Right atrium auricular region (tissue), 2 donors: ENCODE measurements around the gene SYTL1. TPM values are rescaled to one million over a fixed set of nuclear protein-coding genes. Genes with fewer than 3 reads are reported as not detected.
A peak's percentile ranks its signal among the peaks of the same experiment; 100 is the strongest.

Experiments used
- DNase-seq: peaks from one replicate; pipeline ENCODE4 v3.0.0-alpha.2; 2019; ENCODE audit warnings: low spot score
- H3K27ac ChIP-seq, 2 donors: fragments of 200-600 bp; sonication (generic); 1 replicate in 1 of 2; 2 replicates in 1 of 2; pipeline ENCODE4 v1.5.1; 2016 to 2019
- H3K27me3 ChIP-seq, 2 donors: fragments of 200-600 bp; sonication (generic); one replicate each; pipeline versions ENCODE4 v1.5.1 to v1.6.0; 2017 to 2019
- H3K36me3 ChIP-seq: fragments of 200-600 bp; sonication (generic); one replicate; pipeline ENCODE4 v1.5.1; 2016
- H3K4me1 ChIP-seq, 2 donors: fragments of 200-600 bp; sonication (generic); one replicate each; pipeline versions ENCODE4 v1.5.1 to v1.6.0; 2017 to 2019
- H3K4me3 ChIP-seq, 2 donors: fragments of 200-600 bp; sonication (generic); 1 replicate in 1 of 2; 2 replicates in 1 of 2; pipeline ENCODE4 v1.5.1; 2017 to 2019; ENCODE audit warnings: mild to moderate bottlenecking in 1 of 2, moderate library complexity in 1 of 2
- H3K9me3 ChIP-seq, 2 donors: fragments of 200-600 bp; sonication (generic); one replicate each; pipeline ENCODE4 v1.5.1; 2019
- total RNA-seq, 2 donors: library from RNA; depleted of rRNA; stranded (reverse); fragments of >200 nt; gene quantifications; one replicate each; pipeline ENCODE4 v1.1.0, GENCODE V29; 2016
- TF ChIP-seq, protein P1 (sequence below), 2 donors: fragments of 200-600 bp; sonication (generic); IDR thresholded peaks; one replicate each; pipeline ENCODE4 v1.5.1; 2019; ENCODE audit warnings: antibody characterized with exemption in 2 of 2

Gene SYTL1
- total RNA-seq, 2 donors from 2014 or later = 1.3 to 1.8 TPM

- no peak for DNase-seq
- H3K27ac ChIP-seq = peak overlapping the region; percentile 51 to 54
- H3K4me3 ChIP-seq = no peak overlapping the region
Measured at GRCh38 chr1:27332536-27333281, 9.1 kb upstream of the SYTL1 start.

DNA sequence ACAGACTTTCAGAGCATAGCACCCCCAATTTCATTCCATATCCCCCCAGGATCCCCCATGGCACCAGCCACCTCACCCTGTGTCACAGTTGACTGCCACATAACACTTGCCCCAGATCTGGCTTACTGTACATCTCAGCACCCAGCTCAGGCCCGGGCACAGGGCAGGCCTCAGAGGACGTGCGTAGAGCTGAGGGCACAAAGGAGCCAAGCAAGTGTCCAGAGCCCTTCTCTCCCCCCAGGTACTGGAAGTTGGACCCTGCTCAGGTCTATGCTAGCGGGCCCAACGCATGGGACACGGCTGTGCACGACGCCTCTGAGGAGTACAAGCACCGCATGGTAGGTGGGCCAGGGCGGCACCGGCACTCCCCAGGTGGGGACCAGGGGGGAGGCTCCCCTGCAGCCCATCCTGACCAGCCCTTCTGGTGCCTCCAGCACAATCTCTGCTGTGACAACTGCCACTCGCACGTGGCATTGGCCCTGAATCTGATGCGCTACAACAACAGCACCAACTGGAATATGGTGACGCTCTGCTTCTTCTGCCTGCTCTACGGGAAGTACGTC, 8.0 kb upstream of the SYTL1 start:
- Histone ChIP-seq H3K27me3 (no peaks in the 10 kb centered on the region), H3K27ac (no peak overlapping the region), H3K9me3 (no peaks in the 10 kb centered on the region), H3K4me3 (no peak overlapping the region), H3K4me1 (peaks cover 0 to 19% of the 10 kb centered on the region in 2 donors), H3K36me3 (peaks cover 44% of the 10 kb centered on the region)
- TF ChIP-seq, protein P1, sequence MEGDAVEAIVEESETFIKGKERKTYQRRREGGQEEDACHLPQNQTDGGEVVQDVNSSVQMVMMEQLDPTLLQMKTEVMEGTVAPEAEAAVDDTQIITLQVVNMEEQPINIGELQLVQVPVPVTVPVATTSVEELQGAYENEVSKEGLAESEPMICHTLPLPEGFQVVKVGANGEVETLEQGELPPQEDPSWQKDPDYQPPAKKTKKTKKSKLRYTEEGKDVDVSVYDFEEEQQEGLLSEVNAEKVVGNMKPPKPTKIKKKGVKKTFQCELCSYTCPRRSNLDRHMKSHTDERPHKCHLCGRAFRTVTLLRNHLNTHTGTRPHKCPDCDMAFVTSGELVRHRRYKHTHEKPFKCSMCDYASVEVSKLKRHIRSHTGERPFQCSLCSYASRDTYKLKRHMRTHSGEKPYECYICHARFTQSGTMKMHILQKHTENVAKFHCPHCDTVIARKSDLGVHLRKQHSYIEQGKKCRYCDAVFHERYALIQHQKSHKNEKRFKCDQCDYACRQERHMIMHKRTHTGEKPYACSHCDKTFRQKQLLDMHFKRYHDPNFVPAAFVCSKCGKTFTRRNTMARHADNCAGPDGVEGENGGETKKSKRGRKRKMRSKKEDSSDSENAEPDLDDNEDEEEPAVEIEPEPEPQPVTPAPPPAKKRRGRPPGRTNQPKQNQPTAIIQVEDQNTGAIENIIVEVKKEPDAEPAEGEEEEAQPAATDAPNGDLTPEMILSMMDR (IDR thresholded peaks at IDR 0.05) = no peak
- DNase-seq = no peak

More at GRCh38 chr1:27332536-27333281, 9.1 kb upstream of the SYTL1 start:
- TF ChIP-seq, protein P1 (IDR thresholded peaks at IDR 0.05) = peak; percentile 82 to 89
- Histone ChIP-seq H3K9me3 (no peaks in the 10 kb centered on the region), H3K36me3 (peaks cover 44% of the 10 kb centered on the region), H3K4me1 (peaks cover 0 to 30% of the 10 kb centered on the region in 2 donors), H3K27me3 (no peaks in the 10 kb centered on the region)

DNA sequence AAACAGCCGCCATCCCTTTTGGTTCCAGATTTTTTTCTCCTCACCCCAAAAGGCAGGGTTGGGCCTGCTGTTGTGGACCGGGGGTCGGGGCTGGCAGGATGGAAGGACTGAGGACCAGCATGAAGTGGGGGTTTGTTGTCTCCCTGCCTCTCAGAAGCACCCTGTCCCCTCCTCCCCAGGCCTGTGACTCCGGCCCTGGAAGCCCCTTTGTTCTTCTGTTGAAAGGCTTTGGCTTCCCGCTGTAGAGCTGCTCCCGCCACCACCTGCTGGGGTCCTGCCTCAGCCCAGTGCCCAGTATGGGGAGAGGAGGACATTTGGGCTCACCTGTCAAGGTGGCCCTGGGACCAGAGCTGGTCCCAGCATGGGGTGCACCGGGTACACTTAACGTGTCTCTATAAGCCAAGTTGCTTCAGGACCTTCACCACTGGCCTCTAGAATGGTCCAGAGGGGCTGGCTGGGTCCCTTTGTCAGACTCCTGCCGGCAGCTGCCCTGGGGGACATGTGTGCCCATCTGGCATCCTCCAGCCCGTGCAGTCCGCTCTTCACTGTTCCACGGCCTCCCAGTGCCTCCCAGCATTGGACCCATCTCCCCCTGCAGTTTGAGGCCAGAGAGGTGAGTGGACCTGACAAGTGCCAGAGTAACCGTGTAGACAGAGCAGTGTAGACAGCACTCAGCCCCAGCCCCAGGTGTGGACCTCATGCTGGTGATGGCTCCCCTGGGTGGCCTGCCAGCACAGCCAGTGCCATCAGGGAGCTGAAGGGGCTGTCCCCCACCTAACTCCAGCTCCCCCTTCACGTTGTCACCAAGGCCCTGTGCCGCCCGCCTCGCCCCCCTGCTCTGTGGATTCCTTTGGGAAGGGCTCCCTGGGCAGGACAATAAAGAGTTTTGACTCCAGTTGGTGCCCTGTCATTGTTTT, 6.1 kb upstream of the SYTL1 start:
- Histone ChIP-seq H3K27me3 (no peaks in the 10 kb centered on the region), H3K36me3 (peaks cover 39% of the 10 kb centered on the region), H3K4me1 (peaks cover 0 to 17% of the 10 kb centered on the region in 2 donors), H3K27ac (no peak overlapping the region), H3K4me3 (no peak overlapping the region), H3K9me3 (no peaks in the 10 kb centered on the region)
- TF ChIP-seq, protein P1 (IDR thresholded peaks at IDR 0.05) = no peak
- no peak for DNase-seq

- Histone ChIP-seq H3K27ac (no peak overlapping the region), H3K27me3 (no peaks in the 10 kb centered on the region), H3K36me3 (peaks cover 33% of the 10 kb centered on the region), H3K4me1 (peaks cover 0 to 16% of the 10 kb centered on the region in 2 donors), H3K4me3 (no peak overlapping the region), H3K9me3 (no peaks in the 10 kb centered on the region)
- no peak for DNase-seq
- TF ChIP-seq, protein P1 (IDR thresholded peaks at IDR 0.05) = no peak
Measured at GRCh38 chr1:27336756-27337155, 5.1 kb upstream of the SYTL1 start.

DNA sequence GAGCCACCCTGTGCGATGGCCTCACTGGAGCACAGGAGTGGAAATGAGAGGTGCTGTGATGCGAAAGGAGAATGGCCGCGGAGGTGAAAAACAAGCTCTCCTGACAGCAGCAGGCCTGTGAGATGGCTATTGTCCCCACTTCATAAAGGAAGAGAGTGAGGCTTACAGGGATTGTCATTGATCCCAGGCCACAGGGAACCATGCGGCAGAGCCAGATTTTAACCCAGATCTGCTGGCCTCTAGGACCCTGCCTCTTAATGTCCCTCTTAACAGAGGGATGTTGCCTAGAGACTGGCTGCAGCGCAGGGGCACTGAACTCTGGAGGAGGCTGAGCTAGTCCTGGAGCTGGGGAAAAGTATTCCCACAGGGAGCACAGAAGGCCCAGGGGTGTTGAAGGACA, 3.1 kb upstream of the SYTL1 start:
- H3K27ac ChIP-seq = no peak overlapping the region
- H3K4me1 ChIP-seq = peaks cover 0 to 9% of the 10 kb centered on the region in 2 donors
- H3K27me3 ChIP-seq = no peaks in the 10 kb centered on the region
- no peak overlapping the region for H3K4me3 ChIP-seq
- peaks cover 18% of the 10 kb centered on the region for H3K36me3 ChIP-seq
- TF ChIP-seq, protein P1 (IDR thresholded peaks at IDR 0.05) = no peak
- no peak for DNase-seq
- no peaks in the 10 kb centered on the region for H3K9me3 ChIP-seq
